Measurements from ENCODE around the gene SNAP47. TPM values are rescaled to one million over a fixed set of nuclear protein-coding genes. Genes with fewer than 3 reads are reported as not detected.

SNAP47 gene
- total RNA-seq, 4 donors from 2014 or later, result 23.7 to 63.2 (median 31.2) TPM

- no peak for DNase-seq (ENCODE audit: low spot score)
- no peak for ATAC-seq (ENCODE audit: low FRiP score)
- TF ChIP-seq CTCF (IDR thresholded peaks at IDR 0.05), result no peak
These were observed 30.9 kb downstream of the SNAP47 start for GRCh38 chr1:227766015-227766634.

- ATAC-seq (ENCODE audit: low FRiP score), result no peak
- no peak for TF ChIP-seq CTCF (IDR thresholded peaks at IDR 0.05)
- DNase-seq (ENCODE audit: low spot score), result no peak
These were observed 31.5 kb downstream of the SNAP47 start for GRCh38 chr1:227766653-227767277.

- no peak for DNase-seq (ENCODE audit: low spot score)
- no peak for TF ChIP-seq CTCF (IDR thresholded peaks at IDR 0.05)
- no peak for ATAC-seq (ENCODE audit: low FRiP score)
These were observed 32.3 kb downstream of the SNAP47 start for GRCh38 chr1:227767401-227768124.

GRCh38 chr1:227768125-227768439, 32.8 kb downstream of the SNAP47 start:
- DNase-seq (ENCODE audit: low spot score), result no peak
- no peak for ATAC-seq (ENCODE audit: low FRiP score)
- TF ChIP-seq CTCF (IDR thresholded peaks at IDR 0.05), result no peak

GRCh38 chr1:227768640-227769039, 33.4 kb downstream of the SNAP47 start:
- ATAC-seq (ENCODE audit: low FRiP score) (no peak), DNase-seq (ENCODE audit: low spot score) (no peak)
- TF ChIP-seq CTCF (IDR thresholded peaks at IDR 0.05), result no peak

GRCh38 chr1:227769047-227769935, 34.1 kb downstream of the SNAP47 start:
- no peak for ATAC-seq (ENCODE audit: low FRiP score)
- no peak for TF ChIP-seq CTCF (IDR thresholded peaks at IDR 0.05)
- no peak for DNase-seq (ENCODE audit: low spot score)
